GM12872 (cell line): ENCODE data around the gene CUX1.
A peak's percentile ranks its signal among the peaks of the same experiment; 100 is the strongest.

Source experiments
- CTCF ChIP-seq: IDR thresholded peaks from 3 replicates; pipeline ENCODE4 v1.5.1; 2011; ENCODE audit warnings: low read depth, mild to moderate bottlenecking, low read length, moderate library complexity; ENCODE audit not compliant: insufficient read depth

Gene CUX1

DNA sequence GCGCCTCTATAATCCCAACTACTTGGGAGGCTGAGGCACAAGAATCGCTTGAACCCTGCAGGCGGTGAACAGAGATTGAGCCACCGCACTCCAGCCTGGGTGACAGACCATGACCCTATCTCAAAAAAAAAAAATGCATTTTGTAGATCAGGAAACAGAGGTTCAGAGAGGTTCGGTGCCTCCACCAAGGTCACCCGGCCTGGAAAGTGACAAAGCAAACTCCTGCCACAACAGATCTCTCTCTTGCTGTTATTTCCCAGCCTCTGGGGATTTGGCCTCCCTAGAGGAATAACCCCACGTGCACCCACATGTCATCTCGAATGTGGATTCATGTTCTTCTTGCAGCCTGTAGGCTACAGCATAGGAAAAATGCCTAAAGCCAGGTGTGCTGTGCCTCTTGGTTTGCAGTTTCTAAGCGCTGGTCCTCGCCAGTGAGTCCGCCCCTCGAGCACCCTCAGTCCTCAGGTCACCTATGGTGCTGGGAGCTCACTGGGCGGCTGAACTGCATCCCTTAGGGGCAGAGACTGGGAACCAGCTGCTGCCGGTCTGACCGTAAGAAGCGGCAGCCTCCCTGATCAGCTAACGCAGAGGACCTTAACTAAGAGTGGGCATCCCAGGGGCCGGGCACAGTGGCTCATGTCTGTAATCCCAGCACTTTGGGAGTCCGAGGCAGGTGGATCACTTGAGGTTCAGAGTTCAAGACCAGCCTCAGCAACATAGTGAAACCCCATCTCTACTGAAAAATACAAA lies 417.6 kb downstream of the CUX1 start:
- TF ChIP-seq CTCF: no peak

GRCh38 chr7:102236102-102236501 lies 418.7 kb downstream of the CUX1 start:
- no peak for TF ChIP-seq CTCF

DNA sequence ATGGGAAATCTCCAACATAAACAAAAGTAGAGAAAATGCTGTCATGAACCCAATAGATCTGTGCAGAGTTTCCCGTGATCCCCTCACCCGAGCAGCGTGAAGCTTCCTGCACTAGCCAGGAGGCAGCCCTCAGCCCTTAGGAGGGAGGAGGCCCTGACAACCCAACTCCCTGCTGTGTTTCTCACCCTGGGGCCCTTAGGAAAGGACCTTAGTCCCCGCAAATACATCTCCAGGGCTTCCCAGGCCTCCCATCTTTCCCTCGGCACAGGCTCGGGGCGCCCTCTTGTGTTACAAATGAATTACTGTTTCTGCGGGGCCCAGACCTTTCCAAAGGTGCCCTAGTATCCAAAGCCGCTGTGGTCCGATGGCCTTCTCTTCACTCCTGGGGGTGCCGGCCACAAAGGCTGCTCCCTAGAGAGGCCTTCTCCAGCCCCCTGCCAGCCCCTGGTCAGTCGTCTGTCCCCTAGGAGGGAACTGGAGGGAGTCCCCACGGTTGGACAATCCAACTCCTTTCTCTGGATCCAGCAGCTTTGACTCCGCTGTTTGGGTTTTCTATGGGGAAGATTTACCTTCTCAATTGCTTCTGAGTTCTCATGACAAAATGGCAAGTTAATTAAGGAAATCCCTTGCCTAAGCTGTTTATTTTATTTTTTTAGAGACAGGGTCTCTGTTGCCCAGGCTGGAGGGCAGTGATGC lies 419.3 kb downstream of the CUX1 start:
- TF ChIP-seq CTCF: peak; percentile 79

GRCh38 chr7:102239206-102239820 lies 421.9 kb downstream of the CUX1 start:
- TF ChIP-seq CTCF: no peak

- no peak for TF ChIP-seq CTCF
These were observed 424.0 kb downstream of the CUX1 start for GRCh38 chr7:102241431-102241830.

DNA sequence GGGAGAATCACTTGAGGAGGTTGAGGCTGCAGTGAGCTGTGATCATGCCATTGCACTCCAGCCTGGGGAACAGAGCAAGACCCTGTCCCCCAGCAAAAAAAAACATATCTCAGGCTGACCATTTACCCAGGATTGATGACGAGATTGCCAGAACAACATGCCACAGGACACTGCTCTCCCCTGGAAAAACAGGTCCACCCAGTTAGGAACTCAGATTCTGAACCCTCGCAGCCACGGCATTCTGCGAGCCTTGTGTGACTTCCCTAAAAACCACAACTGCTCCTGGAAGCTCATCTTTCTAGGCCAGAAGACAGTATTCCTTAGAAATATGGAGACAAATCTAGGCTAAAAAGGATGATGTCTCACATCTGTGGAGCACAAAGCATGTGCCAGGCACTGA lies 427.2 kb downstream of the CUX1 start:
- no peak for TF ChIP-seq CTCF

GRCh38 chr7:102248081-102248455 lies 430.6 kb downstream of the CUX1 start:
- TF ChIP-seq CTCF: no peak
